ENCODE data around the gene IGFBP3. TPM values are rescaled to one million over a fixed set of nuclear protein-coding genes. Genes with fewer than 3 reads are reported as not detected.

The IGFBP3 gene
- total and polyA plus RNA-seq, 2 experiments from 2014 or later: 268 to 632 TPM

- Histone ChIP-seq H3K36me3 (replicated peaks; ENCODE audit: insufficient read depth, low read depth) (no peaks in the 10 kb centered on the region), H3K79me2 (no peaks in the 10 kb centered on the region), H4K20me1 (ENCODE audit: insufficient read depth, poor library complexity, severe bottlenecking) (no peaks in the 10 kb centered on the region), H3K4me1 (ENCODE audit: insufficient read depth) (no peaks in the 10 kb centered on the region), H3K4me2 (no peak overlapping the region), H3K9me2 (replicated peaks; ENCODE audit: insufficient read depth) (no peaks in the 10 kb centered on the region), H2AFZ (no peak overlapping the region), H3K27ac (no peak overlapping the region), H3K9me3 (ENCODE audit: low read depth) (no peaks in the 10 kb centered on the region), H3K4me3 (no peak overlapping the region), H3K27me3 (no peaks in the 10 kb centered on the region)
- TF ChIP-seq CTCF (IDR thresholded peaks at IDR 0.05; ENCODE audit: poor library complexity) (no peak), EZH2 (IDR thresholded peaks at IDR 0.05; ENCODE audit: borderline replicate concordance) (no peak), EZH2phosphoT487 (IDR thresholded peaks at IDR 0.05; ENCODE audit: low read depth, severe bottlenecking, unreplicated experiment) (no peak)
- DNase-seq (ENCODE audit: low spot score): no peak
- WGBS (ENCODE audit: low lambda C conversion rate, missing lambda C conversion rate): 85% methylated on average over 2 of the region's 2 CpGs
Observed at GRCh38 chr7:45876519-45876918, 44.6 kb downstream of the IGFBP3 start.

- no peak for TF ChIP-seq EZH2 (IDR thresholded peaks at IDR 0.05; ENCODE audit: borderline replicate concordance)
- TF ChIP-seq CTCF (IDR thresholded peaks at IDR 0.05; ENCODE audit: poor library complexity): no peak
- no peak for TF ChIP-seq EZH2phosphoT487 (IDR thresholded peaks at IDR 0.05; ENCODE audit: low read depth, severe bottlenecking, unreplicated experiment)
- no peak overlapping the region for H2AFZ ChIP-seq
- no peaks in the 10 kb centered on the region for H3K79me2 ChIP-seq
- no peak overlapping the region for H3K4me2 ChIP-seq
- H3K9me3 ChIP-seq (ENCODE audit: low read depth): no peaks in the 10 kb centered on the region
- 92% methylated on average over 8 of the region's 8 CpGs for WGBS (ENCODE audit: low lambda C conversion rate, missing lambda C conversion rate)
- no peaks in the 10 kb centered on the region for H3K9me2 ChIP-seq (replicated peaks; ENCODE audit: insufficient read depth)
- H3K4me1 ChIP-seq (ENCODE audit: insufficient read depth): no peaks in the 10 kb centered on the region
- H3K4me3 ChIP-seq: no peak overlapping the region
- no peaks in the 10 kb centered on the region for H4K20me1 ChIP-seq (ENCODE audit: insufficient read depth, poor library complexity, severe bottlenecking)
- H3K36me3 ChIP-seq (replicated peaks; ENCODE audit: insufficient read depth, low read depth): no peaks in the 10 kb centered on the region
- DNase-seq (ENCODE audit: low spot score): no peak
- no peak overlapping the region for H3K27ac ChIP-seq
- no peaks in the 10 kb centered on the region for H3K27me3 ChIP-seq
Observed at GRCh38 chr7:45874408-45875131, 46.5 kb downstream of the IGFBP3 start.

GRCh38 chr7:45873355-45873754 is 47.7 kb downstream of the IGFBP3 start:
- Histone ChIP-seq H3K9me3 (ENCODE audit: low read depth) (no peaks in the 10 kb centered on the region), H3K27ac (no peak overlapping the region), H3K27me3 (no peaks in the 10 kb centered on the region), H3K79me2 (no peaks in the 10 kb centered on the region), H3K36me3 (replicated peaks; ENCODE audit: insufficient read depth, low read depth) (no peaks in the 10 kb centered on the region), H3K4me3 (no peak overlapping the region), H4K20me1 (ENCODE audit: insufficient read depth, poor library complexity, severe bottlenecking) (no peaks in the 10 kb centered on the region), H2AFZ (no peak overlapping the region), H3K4me1 (ENCODE audit: insufficient read depth) (no peaks in the 10 kb centered on the region), H3K4me2 (no peak overlapping the region), H3K9me2 (replicated peaks; ENCODE audit: insufficient read depth) (no peaks in the 10 kb centered on the region)
- 81% methylated on average over 6 of the region's 6 CpGs for WGBS (ENCODE audit: low lambda C conversion rate, missing lambda C conversion rate)
- TF ChIP-seq CTCF (IDR thresholded peaks at IDR 0.05; ENCODE audit: poor library complexity): no peak
- TF ChIP-seq EZH2phosphoT487 (IDR thresholded peaks at IDR 0.05; ENCODE audit: low read depth, severe bottlenecking, unreplicated experiment): no peak
- TF ChIP-seq EZH2 (IDR thresholded peaks at IDR 0.05; ENCODE audit: borderline replicate concordance): no peak
- no peak for DNase-seq (ENCODE audit: low spot score)
